KMS-11 (cell line): ENCODE results near the gene ARHGEF19.

ENCODE experiments used
- H2AFZ ChIP-seq: fragments of 200-600 bp; sonication (generic); 2 replicates; pipeline ENCODE4 v1.6.1; 2016; ENCODE audit warnings: antibody characterized with exemption, mixed run types, low read depth
- H3K27ac ChIP-seq: fragments of 200-600 bp; sonication (generic); 2 replicates; pipeline ENCODE4 v1.6.1; 2016; ENCODE audit warnings: mild to moderate bottlenecking, mixed run types
- H3K27me3 ChIP-seq: fragments of 200-600 bp; sonication (generic); 2 replicates; pipeline ENCODE4 v1.6.1; 2017; ENCODE audit warnings: mild to moderate bottlenecking, low read depth, mixed run types, moderate library complexity; ENCODE audit not compliant: insufficient read depth
- H3K36me3 ChIP-seq: fragments of 200-600 bp; sonication (generic); 2 replicates; pipeline ENCODE4 v1.6.1; 2017; ENCODE audit warnings: mild to moderate bottlenecking, mixed run types; ENCODE audit not compliant: insufficient read depth
- H3K4me1 ChIP-seq: fragments of 200-600 bp; sonication (generic); 2 replicates; pipeline ENCODE4 v1.6.1; 2016; ENCODE audit warnings: mild to moderate bottlenecking, low read depth, mixed run types; ENCODE audit not compliant: poor library complexity, severe bottlenecking
- H3K4me2 ChIP-seq: fragments of 200-600 bp; sonication (generic); 2 replicates; pipeline ENCODE4 v1.7.0; 2016; ENCODE audit warnings: mild to moderate bottlenecking, mixed run types
- H3K4me3 ChIP-seq: fragments of 200-600 bp; sonication (generic); IDR thresholded peaks from 2 replicates; pipeline ENCODE4 v1.6.1; 2017; ENCODE audit warnings: low read depth, low read length, mixed read lengths; ENCODE audit not compliant: insufficient read depth
- H3K79me2 ChIP-seq: fragments of 200-600 bp; sonication (generic); 2 replicates; pipeline ENCODE4 v1.6.1; 2016; ENCODE audit warnings: low read depth, mixed run types; ENCODE audit not compliant: insufficient read depth
- H3K9ac ChIP-seq: fragments of 200-600 bp; sonication (generic); 2 replicates; pipeline ENCODE4 v1.6.1; 2016; ENCODE audit warnings: mild to moderate bottlenecking, mixed run types
- H4K20me1 ChIP-seq: fragments of 200-600 bp; sonication (generic); 2 replicates; pipeline ENCODE4 v1.6.1; 2016; ENCODE audit warnings: mild to moderate bottlenecking, mixed run types; ENCODE audit not compliant: insufficient read depth
- TF ChIP-seq, protein P1 (sequence below): fragments of 200-600 bp; sonication (generic); conservative IDR thresholded peaks from 2 replicates; pipeline ENCODE4 v1.6.1; 2017; ENCODE audit warnings: low read depth, mild to moderate bottlenecking, antibody characterized with exemption, low read length, moderate library complexity, mixed read lengths

Gene ARHGEF19

DNA sequence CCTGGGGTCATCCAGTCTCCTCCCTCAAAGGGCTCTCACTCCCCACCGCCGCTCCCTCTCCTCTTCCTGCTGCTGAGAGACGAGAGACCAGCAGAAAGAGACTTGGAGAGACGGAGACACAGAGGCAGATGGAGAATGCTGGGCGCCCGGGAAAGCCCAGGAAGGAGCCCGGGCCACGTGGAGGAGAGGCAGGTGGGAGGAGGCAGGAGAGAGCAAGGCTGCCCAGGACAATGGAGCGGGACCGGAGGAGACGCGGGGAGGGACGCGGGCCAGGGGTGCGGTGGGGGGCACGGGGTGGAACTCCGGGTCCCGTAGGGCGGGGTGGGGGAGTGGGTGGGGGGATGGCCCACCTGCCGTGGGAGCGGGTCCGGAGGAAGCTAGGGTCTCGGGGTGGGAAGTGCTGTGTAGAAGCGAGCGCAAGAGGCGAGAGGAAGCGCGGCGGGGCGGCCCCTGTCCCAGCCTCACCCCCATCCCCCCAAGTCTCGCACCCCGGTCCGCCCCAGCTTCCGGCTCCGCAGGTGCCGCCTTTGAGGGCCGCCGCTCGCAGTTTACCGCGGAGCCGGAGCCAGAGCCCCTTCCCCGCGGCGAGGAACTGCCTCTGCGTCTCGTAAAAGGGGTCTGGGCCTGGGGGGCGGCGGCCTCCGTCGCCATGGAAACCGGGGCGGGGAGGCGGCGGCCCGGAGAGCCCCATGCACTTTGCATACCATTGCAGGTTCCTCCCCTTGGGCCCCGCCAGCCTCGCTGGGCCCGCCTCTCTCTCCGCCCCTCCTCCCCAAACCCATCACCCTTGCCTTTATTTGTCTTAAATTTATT, 44.9 kb downstream of the ARHGEF19 start:
- Histone ChIP-seq H3K4me1 (peaks cover 4% of the 10 kb centered on the region), H4K20me1 (no peaks in the 10 kb centered on the region), H3K4me2 (peak overlapping the region; percentile 45; the same call in 1 of the 2 replicates), H3K4me3 (no peak overlapping the region), H2AFZ (peak overlapping the region; percentile 78), H3K9ac (peak overlapping the region; percentile 51; the same call in 1 of the 2 replicates), H3K79me2 (no peaks in the 10 kb centered on the region), H3K27ac (no peak overlapping the region), H3K36me3 (no peaks in the 10 kb centered on the region), H3K27me3 (no peaks in the 10 kb centered on the region)
- TF ChIP-seq, protein P1, sequence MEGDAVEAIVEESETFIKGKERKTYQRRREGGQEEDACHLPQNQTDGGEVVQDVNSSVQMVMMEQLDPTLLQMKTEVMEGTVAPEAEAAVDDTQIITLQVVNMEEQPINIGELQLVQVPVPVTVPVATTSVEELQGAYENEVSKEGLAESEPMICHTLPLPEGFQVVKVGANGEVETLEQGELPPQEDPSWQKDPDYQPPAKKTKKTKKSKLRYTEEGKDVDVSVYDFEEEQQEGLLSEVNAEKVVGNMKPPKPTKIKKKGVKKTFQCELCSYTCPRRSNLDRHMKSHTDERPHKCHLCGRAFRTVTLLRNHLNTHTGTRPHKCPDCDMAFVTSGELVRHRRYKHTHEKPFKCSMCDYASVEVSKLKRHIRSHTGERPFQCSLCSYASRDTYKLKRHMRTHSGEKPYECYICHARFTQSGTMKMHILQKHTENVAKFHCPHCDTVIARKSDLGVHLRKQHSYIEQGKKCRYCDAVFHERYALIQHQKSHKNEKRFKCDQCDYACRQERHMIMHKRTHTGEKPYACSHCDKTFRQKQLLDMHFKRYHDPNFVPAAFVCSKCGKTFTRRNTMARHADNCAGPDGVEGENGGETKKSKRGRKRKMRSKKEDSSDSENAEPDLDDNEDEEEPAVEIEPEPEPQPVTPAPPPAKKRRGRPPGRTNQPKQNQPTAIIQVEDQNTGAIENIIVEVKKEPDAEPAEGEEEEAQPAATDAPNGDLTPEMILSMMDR, result no peak

DNA sequence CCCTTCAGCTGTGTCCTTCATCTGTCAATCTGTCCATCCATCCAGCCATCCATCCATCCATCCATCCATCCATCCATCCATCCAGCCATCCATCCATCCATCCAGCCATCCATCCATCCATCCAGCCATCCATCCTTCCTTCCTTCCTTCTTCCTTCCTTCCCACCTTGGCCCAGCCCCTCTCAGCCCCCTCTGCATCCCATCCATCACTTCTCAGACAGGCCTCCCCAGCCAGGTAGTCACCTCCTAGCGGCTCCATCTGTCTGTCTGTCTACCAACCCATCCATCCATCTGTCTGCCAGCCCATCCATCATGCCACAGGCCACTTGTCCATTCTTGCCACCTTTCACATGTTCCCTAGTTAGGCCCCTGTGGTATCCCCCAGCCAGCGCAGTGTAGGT, 46.3 kb downstream of the ARHGEF19 start:
- Histone ChIP-seq H2AFZ (no peak overlapping the region), H4K20me1 (no peaks in the 10 kb centered on the region), H3K9ac (no peak overlapping the region), H3K4me2 (no peak overlapping the region), H3K27me3 (no peaks in the 10 kb centered on the region), H3K36me3 (no peaks in the 10 kb centered on the region), H3K79me2 (no peaks in the 10 kb centered on the region), H3K4me1 (peaks cover 4% of the 10 kb centered on the region), H3K27ac (no peak overlapping the region), H3K4me3 (no peak overlapping the region)
- TF ChIP-seq, protein P1, result no peak

DNA sequence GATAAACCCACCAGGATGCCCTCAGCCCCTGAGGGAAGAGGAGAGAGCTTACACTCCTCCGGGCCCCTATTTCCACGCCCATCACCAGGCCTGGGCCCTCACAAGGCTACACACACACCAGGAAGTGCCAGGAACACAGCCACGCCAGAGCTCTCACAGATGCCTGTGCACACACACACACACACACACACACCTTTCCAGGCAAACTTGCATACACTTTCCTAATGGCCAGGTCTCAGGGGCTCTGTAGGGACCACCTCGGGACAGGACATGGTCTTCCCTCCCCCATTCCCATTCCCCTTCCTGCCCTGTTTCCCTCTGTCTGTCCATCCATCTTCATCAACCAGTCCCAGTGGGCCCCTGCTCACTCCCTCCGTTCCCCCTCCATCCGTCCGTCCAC, 46.9 kb downstream of the ARHGEF19 start:
- Histone ChIP-seq H3K9ac (no peak overlapping the region), H3K36me3 (no peaks in the 10 kb centered on the region), H3K4me1 (peaks cover 4% of the 10 kb centered on the region), H4K20me1 (no peaks in the 10 kb centered on the region), H3K4me3 (no peak overlapping the region), H3K79me2 (no peaks in the 10 kb centered on the region), H3K27me3 (no peaks in the 10 kb centered on the region), H3K27ac (no peak overlapping the region), H2AFZ (no peak overlapping the region), H3K4me2 (no peak overlapping the region)
- TF ChIP-seq, protein P1, result no peak

DNA sequence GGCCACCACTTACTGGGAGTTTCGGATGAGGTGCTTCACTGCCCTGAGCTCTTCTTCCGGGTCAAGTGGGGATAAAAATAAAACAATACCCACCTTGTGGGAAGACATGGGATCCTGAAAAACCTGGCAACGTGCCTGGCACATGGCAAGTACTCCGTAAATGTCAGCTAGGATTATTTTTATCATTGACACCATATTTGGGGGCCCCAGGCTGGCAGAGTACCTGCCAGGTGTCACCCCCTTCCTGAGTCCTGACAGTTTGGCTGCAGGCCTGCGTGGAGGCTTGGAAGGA, 47.4 kb downstream of the ARHGEF19 start:
- Histone ChIP-seq H3K27ac (no peak overlapping the region), H3K4me1 (peaks cover 4% of the 10 kb centered on the region)

More for the DNA sequence above, 47.4 kb downstream of the ARHGEF19 start:
- H3K36me3 ChIP-seq, result no peaks in the 10 kb centered on the region
- TF ChIP-seq, protein P1, result no peak
- no peaks in the 10 kb centered on the region for H4K20me1 ChIP-seq
- H3K27me3 ChIP-seq, result no peaks in the 10 kb centered on the region
- H2AFZ ChIP-seq, result no peak overlapping the region
- no peak overlapping the region for H3K4me2 ChIP-seq
- H3K4me3 ChIP-seq, result no peak overlapping the region
- no peaks in the 10 kb centered on the region for H3K79me2 ChIP-seq
- H3K9ac ChIP-seq, result no peak overlapping the region
